GM10266 (cell line): ENCODE data around the gene PDGFB.

Experiments
- DNase-seq: peaks from one replicate; pipeline ENCODE4 v3.0.0; 2012; ENCODE audit errors: extremely low spot score
- TF ChIP-seq, protein P1 (sequence below): IDR thresholded peaks from 2 replicates; pipeline ENCODE4 v1.5.1; 2012; ENCODE audit warnings: mild to moderate bottlenecking, low read depth; ENCODE audit not compliant: control insufficient read depth, insufficient read depth; ENCODE audit errors: missing control alignments

PDGFB gene

DNA sequence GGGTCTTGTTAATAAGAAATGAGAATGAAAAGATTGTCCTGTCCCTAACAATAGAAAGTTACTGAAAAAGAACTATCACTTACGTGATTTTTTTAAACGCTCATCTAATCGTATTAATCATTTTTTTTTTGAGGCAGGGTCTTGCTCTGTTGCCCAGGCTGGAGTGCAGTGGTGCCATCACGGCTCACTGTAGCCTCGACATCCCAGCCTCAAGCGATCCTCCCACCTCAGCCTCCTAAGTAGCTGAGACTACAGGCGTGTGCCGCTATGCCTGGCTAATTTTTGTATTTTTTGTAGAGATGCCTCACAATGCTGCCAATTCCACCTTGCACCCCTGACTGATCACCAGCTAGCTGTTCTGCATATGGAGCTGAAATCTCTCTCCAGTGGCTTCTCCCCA is 15.7 kb downstream of the PDGFB start:
- DNase-seq = no peak
- TF ChIP-seq, protein P1, sequence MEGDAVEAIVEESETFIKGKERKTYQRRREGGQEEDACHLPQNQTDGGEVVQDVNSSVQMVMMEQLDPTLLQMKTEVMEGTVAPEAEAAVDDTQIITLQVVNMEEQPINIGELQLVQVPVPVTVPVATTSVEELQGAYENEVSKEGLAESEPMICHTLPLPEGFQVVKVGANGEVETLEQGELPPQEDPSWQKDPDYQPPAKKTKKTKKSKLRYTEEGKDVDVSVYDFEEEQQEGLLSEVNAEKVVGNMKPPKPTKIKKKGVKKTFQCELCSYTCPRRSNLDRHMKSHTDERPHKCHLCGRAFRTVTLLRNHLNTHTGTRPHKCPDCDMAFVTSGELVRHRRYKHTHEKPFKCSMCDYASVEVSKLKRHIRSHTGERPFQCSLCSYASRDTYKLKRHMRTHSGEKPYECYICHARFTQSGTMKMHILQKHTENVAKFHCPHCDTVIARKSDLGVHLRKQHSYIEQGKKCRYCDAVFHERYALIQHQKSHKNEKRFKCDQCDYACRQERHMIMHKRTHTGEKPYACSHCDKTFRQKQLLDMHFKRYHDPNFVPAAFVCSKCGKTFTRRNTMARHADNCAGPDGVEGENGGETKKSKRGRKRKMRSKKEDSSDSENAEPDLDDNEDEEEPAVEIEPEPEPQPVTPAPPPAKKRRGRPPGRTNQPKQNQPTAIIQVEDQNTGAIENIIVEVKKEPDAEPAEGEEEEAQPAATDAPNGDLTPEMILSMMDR = no peak

DNA sequence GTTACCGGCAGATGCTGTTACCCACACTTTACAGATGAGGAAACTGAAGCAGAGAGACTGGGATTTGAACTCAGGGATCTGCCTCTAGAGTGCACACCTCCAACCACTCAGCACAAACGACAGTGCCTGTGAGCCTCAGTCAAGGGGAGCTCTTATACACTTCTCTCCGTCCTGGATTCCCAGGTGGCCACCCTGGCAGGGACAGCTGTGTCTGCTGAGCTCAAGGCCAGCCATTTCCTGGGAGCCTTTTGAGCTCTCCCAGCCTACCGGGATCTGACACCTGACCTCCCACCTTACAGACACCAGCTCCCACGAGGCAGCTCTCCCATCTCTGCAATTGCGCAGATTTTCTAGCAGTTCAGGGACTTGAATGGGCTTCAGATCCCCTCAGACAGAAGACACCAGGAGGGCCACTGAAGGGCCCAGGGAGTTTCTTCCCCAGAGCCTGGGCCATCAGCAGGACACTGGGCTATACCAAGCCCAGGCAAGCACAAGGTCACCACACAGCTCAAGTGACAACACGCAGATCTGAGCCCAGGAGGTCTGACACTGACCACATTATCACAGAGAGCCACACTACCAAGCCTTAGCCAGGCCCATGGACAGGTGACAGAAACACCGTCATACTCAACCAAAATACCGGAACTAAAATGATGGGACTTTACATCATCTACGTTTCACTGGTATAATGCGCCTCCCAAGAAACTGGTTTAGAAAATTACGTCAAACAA is 17.1 kb downstream of the PDGFB start:
- TF ChIP-seq, protein P1 = no peak
- no peak for DNase-seq

DNA sequence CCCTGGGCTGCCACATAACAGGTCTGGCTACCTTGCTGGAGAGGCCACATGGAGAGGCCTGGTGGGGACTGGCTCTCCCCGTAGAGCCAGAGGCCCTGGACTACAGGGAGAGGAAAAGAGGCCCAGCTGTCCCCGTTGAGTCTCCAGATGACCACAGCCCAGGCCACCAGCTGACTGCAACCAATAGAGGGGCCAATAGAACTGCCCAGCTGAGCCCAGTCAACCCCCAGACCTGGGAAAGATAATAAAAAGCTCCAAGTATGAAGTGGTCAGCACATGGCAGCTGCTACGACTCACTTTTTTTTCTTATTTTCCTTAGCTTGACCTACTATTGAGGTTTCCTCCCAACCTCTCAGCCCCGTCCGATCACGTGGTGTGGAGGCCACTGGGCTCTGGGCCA is 18.4 kb downstream of the PDGFB start:
- TF ChIP-seq, protein P1 = no peak
- DNase-seq = no peak

DNA sequence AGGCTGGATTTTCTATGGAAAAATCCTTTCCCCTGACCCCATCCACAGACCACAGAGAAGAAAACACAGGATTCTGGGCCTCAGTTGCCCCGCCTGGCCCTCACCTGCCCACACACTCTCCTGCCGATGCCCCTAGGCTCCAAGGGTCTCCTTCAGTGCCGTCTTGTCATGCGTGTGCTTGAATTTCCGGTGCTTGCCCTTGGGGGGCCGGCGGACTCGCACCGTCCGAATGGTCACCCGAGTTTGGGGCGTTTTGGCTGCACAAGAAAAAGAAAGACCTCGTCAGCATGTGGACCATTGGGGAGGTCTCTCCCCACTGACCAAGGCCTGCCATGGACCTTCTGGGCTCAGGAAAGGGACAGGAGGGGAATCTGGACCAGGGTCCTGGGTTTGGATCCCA is 19.2 kb downstream of the PDGFB start:
- no peak for DNase-seq
- TF ChIP-seq, protein P1 = no peak

DNA sequence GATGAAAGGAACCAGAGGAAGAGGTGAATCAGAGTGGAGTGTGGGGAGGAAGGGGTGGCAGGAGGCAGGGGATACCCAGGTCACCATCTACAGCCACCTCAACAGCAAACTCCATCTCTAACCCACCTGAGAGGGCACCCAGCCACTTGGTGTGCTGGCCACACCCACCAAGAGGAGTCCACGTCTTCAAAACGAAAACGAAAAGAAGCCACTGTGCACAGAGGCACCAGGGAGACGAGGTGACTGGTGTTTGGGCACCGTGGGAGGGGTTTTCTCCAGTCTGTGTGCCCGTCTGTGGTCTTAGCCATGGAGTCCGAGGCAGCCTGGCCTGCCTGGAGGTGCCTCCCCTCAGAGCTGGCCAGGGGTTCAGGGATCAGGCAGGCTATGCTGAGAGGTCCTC is 20.2 kb downstream of the PDGFB start:
- DNase-seq = no peak
- TF ChIP-seq, protein P1 = no peak

DNA sequence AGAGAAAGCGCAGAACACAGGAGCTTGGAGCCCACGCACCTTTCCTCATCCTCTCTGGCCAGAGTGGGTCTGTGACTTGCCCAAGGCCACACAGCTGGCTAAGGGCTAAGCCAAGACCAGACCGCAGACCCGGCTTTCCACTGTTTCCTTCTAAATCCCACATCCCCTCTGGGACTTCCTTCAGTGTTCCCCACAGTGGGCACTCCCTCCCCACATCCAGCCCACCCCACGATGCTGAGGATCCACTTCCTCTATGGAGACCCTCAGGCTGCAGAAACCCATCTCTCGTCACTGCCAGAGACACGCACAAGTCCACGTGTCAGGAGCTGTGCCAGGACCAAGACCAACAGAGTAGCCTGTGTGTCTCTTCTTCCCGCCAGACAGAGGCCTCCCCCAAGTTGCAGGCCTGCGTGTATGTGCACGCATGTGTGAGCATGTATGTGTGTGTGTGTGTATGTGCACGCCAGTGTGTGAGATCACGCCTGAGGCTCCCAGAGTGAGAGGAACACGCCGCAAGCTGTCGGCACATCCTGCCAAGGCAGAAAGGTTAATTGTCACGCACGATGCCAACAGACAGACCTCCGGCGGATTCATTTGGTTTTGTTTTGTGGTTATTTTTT is 21.6 kb downstream of the PDGFB start:
- TF ChIP-seq, protein P1 = no peak
- no peak for DNase-seq

DNA sequence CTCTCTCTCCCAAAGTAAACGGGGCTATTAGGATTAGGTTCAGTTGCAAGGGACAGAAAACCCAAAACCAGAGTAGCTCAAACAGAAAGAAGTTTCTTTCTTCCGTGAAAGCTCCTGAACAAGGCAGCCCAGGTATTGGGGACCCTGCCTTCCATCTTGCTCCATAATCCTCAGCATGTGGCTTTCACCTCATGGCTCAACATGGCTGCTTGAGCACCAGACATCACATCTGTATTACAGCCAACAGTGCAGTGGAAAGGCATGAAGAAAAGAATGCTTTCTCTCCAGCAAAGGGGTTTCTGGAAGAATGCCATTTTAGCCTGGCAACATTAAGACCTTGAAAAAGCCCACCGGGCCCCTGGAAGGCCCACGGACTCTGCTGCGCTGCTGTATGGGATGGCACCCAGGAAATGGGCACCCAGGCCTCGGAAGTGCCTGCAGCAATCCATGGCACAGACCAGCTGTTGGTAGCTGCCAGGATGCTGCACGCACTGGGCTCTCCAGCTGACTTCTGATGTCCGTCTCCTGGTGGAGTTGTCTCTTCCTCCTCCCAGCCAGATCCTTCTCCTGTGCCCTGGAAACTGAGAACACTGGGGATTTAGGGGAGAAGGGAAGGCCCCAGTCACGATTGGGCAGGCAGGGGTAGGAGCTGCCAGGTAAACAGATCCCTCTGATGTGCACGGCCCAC is 22.6 kb downstream of the PDGFB start:
- TF ChIP-seq, protein P1 = no peak
- no peak for DNase-seq
